AG04450 (cell line): ENCODE measurements around the gene CDK13. TPM values are rescaled to one million over a fixed set of nuclear protein-coding genes. Genes with fewer than 3 reads are reported as not detected.

Experiments used
- CTCF ChIA-PET: fragments of 300-600, 350-600 bp; formaldehyde crosslinking; extraction: SDS; loops from one replicate; lab custom pipeline; 2022; ENCODE audit warnings: antibody characterized with exemption, inconsistent platforms; lab: Charles Lee
- POLR2A ChIA-PET: fragments of 350-600 bp; formaldehyde crosslinking; extraction: SDS; loops from one replicate; lab custom pipeline; 2021; ENCODE audit warnings: antibody characterized with exemption, inconsistent platforms; lab: Yijun Ruan, JAX
- DNase-seq: peaks from one replicate; pipeline ENCODE4 v3.0.0-alpha.2; 2011; ENCODE audit warnings: low read depth, low spot score
- H3K27ac ChIP-seq: one replicate; pipeline ENCODE4 v1.5.1; 2012; ENCODE audit warnings: low read depth, low read length, control low read depth
- H3K27me3 ChIP-seq: one replicate; pipeline ENCODE4 v1.6.0; 2012; ENCODE audit warnings: low read length; ENCODE audit not compliant: control insufficient read depth, insufficient read depth
- H3K4me3 ChIP-seq: 2 replicates; pipeline ENCODE4 v1.5.1; 2011; ENCODE audit warnings: mild to moderate bottlenecking, low read depth, low read length, control low read depth
- H3K9me3 ChIP-seq: 2 replicates; pipeline ENCODE4 v1.5.1; 2012; ENCODE audit warnings: low read length; ENCODE audit not compliant: control insufficient read depth, insufficient read depth
- polyA plus RNA-seq: library from polyadenylated mRNA; depleted of rRNA; stranded (reverse); fragments of >200 nt; gene quantifications from 2 replicates; pipeline ENCODE4 v1.2.3, GENCODE V29; 2011
- TF ChIP-seq, protein P1 (sequence below): IDR thresholded peaks from 2 replicates; pipeline ENCODE4 v1.5.1; 2011; ENCODE audit warnings: low read depth, low read length, control low read depth, inconsistent platforms

The CDK13 gene
- polyA plus RNA-seq, 1 experiment = 44.2 TPM

DNA sequence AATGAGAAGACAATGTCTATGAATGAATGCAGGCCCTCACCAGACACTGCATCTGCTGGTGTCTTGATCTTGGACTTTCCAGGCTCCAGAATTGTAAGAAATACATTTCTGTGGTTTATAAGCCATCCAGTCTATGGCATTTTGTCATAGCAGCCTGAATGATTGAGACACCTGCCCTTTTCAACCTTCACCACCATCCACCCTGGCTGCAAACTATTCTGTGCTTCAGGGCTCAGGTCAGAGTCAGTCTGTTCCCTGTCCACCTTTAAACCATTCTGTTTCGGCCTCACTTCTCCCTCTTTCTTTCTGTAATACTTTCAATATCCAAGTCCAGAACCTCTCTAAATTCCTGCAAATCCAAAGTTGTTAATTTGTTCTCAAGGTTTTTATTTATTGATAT, 15.9 kb upstream of the CDK13 start:
- ChIA-PET POLR2A (no interaction called here), CTCF (no interaction called here)
- no peak for DNase-seq
- TF ChIP-seq, protein P1, sequence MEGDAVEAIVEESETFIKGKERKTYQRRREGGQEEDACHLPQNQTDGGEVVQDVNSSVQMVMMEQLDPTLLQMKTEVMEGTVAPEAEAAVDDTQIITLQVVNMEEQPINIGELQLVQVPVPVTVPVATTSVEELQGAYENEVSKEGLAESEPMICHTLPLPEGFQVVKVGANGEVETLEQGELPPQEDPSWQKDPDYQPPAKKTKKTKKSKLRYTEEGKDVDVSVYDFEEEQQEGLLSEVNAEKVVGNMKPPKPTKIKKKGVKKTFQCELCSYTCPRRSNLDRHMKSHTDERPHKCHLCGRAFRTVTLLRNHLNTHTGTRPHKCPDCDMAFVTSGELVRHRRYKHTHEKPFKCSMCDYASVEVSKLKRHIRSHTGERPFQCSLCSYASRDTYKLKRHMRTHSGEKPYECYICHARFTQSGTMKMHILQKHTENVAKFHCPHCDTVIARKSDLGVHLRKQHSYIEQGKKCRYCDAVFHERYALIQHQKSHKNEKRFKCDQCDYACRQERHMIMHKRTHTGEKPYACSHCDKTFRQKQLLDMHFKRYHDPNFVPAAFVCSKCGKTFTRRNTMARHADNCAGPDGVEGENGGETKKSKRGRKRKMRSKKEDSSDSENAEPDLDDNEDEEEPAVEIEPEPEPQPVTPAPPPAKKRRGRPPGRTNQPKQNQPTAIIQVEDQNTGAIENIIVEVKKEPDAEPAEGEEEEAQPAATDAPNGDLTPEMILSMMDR = no peak
- Histone ChIP-seq H3K9me3 (no peaks in the 10 kb centered on the region), H3K27me3 (peaks cover 4% of the 10 kb centered on the region), H3K27ac (no peak overlapping the region), H3K4me3 (no peak overlapping the region)

DNA sequence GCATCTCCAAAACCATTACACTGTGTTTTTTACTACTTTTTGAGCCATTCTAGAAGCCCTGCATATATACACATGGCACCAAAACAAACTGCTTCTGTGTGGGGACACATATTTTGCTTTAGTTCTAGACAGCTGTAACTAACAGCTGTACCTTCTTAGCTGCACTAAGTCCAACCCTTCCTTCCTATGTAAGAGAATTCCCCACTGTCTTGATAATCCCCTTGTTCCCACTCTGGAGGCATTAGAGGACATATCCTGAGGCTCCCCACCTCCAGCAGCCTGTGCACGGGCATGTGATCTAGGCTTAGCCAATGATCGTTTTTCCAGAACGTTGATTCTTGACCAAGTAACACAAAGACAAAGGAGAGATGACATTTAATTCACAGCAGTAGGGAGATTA, 13.3 kb upstream of the CDK13 start:
- POLR2A ChIA-PET = interaction anchor here (0.6 kb wide), 1 partner anchor 16 kb away, joined by 4 read pairs; no protein-coding TSS in a partner anchor
- CTCF ChIA-PET = interaction anchor here (0.5 kb wide), 1 partner anchor 12 kb away, joined by 3 read pairs; no protein-coding TSS in a partner anchor
- DNase-seq = no peak

DNA sequence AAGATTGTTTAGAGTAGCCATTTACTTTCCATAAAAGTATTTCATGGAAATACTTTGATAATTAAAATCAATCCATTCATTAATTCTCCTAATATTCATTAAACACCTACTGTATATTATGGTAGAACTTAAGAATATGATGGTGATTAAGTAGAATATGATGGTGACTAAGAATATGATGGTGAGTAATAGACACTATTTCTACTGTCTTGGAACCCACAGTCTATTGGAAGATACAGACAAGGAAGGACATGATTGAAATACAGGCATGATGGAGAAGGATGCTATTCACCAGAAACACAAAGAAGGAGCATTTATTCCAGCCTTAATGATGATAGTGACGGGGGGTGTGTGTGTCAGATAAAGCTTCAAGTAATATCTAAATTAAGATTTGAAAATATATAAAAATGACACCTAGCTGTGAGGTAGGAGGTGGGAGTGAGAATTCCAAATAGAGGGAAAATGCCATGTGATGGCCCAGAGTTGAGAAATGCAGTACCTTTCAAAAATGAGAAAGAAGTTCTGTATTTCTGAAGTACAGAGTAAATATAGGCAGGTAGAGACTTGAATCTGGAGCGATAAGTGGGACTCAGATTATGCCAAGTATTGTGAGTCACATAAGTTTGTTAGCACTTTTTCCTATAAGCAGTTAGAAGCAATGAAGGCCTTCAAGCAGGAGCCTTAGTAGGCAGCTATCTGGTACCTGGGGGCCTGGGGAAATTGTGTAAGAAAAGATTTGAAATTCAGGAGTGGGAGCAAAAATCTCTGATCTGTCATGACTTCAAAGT, 12.5 kb upstream of the CDK13 start:
- H3K27me3 ChIP-seq = peaks cover 4% of the 10 kb centered on the region
- H3K9me3 ChIP-seq = no peaks in the 10 kb centered on the region
- CTCF ChIA-PET = no interaction called here
- DNase-seq = no peak
- POLR2A ChIA-PET = no interaction called here
- TF ChIP-seq, protein P1 = no peak
- H3K27ac ChIP-seq = no peak overlapping the region
- H3K4me3 ChIP-seq = no peak overlapping the region

More for the DNA sequence above, 13.3 kb upstream of the CDK13 start:
- Histone ChIP-seq H3K9me3 (no peaks in the 10 kb centered on the region), H3K4me3 (no peak overlapping the region), H3K27ac (no peak overlapping the region), H3K27me3 (peaks cover 4% of the 10 kb centered on the region)
- TF ChIP-seq, protein P1 = no peak

DNA sequence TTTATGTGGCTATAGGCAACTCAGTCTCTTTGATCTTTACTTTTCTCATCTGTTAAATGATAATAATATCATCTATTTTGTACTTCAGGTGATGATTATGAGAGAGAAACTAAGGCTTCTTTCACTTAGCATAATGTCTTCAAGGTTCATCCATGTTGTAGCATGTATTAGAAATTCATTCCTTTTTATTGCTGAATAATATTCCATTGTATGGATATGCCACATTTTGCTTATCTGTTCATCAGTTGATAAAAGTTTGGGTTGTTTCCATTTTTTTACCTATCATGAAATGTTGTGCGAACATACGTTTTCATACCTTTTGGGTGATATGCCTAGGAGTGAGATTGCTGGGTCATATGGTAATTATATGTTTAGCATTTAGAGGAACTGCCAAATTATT, 7.2 kb upstream of the CDK13 start:
- Histone ChIP-seq H3K9me3 (no peaks in the 10 kb centered on the region), H3K4me3 (no peak overlapping the region), H3K27ac (no peak overlapping the region), H3K27me3 (no peaks in the 10 kb centered on the region)
- TF ChIP-seq, protein P1 = no peak
- DNase-seq = no peak
- ChIA-PET CTCF (interaction anchor here (1.5 kb wide), 1 partner anchor 46 kb away, joined by 11 read pairs; no protein-coding TSS in a partner anchor), POLR2A (no interaction called here)

DNA sequence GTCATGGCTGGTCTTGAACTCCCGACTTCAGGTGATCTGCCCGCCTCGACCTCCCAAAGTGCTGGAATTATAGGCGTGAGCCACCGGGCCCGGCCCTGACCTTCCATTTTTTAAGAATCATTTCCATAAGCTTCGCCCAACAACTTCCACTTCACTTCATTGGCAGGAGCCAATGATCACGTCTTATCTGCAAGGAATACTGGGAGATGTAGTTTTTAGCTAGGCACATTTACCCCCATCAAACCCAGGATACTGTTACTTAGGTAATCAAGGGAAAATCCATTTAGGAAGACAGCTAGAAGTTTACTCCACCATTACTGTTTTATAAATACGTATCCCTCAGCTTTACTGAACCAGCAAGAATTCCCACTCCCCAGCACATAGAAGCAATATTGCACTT, 3.4 kb upstream of the CDK13 start:
- no peak overlapping the region for H3K4me3 ChIP-seq
- H3K27me3 ChIP-seq = no peaks in the 10 kb centered on the region
- POLR2A ChIA-PET = no interaction called here
- CTCF ChIA-PET = interaction anchor here (1.0 kb wide), 1 partner anchor 50 kb away, joined by 3 read pairs; no protein-coding TSS in a partner anchor
- DNase-seq = no peak
- H3K9me3 ChIP-seq = no peaks in the 10 kb centered on the region; the same call in 1 of the 2 replicates
- no peak overlapping the region for H3K27ac ChIP-seq
- TF ChIP-seq, protein P1 = no peak
